ENCODE measurements around the gene MYRIP.
"Not testable (repeated sequence)": the region's sequence is repeated elsewhere in the genome, so short reads cannot be mapped to it uniquely, and the experiment has no call there.

The MYRIP gene

DNA sequence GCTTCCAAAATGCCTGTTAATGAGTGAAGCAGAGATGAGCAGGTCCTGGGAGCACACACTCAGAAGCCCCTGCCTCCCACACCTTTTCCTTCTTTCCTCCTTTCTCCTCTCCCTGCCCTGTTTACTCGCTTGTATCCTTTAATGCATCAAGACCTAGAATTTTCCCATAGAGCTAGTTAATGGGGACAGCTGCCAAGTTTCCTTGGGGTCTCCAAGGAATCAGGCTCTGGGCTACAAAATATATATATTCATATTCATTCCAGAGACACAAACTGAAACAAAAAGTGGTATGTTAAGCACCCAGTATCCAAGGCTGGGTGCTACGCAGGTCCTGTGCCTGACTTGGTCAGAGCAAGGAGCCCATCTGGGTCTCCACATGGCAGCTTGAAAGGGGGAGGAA lies 235.6 kb downstream of the MYRIP start:
- no peak for DNase-seq

DNA sequence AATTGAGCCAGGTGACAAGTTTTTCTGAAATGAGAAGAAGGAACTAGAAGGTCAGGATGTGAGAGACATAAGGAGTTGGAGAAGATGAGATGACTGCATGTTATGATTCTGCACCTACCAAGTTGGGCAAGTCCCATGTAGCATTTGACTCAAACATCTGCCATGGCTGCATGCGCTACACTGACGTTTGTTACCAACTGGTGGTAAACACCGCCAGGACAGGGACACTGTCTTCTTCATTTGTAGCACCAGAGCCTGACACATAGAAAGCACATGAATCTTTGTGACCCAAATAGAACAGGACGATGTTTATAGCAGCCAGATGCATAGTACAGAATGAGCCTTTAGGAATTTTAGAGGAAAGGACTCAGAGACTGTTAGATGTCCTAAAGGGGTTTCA lies 236.7 kb downstream of the MYRIP start:
- DNase-seq = no peak

DNA sequence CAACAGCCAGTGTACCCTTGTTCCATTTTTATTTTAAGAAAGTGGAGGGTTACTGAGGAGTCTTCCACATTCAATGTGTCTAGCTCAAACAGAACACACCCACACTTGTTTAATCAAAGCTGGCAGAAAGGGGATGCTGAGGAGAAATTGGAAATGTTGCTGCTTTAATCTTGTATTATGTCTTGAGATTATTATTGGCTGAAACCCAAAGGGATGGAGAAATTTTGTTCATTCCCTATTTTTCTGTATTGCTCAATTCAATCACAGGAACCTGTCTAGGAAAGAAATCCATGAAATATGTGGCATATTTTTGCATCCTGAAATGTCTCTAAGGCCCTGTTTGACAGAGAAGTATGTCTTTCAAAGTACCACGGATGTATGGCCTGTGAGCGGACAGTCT lies 238.0 kb downstream of the MYRIP start:
- DNase-seq = no peak

DNA sequence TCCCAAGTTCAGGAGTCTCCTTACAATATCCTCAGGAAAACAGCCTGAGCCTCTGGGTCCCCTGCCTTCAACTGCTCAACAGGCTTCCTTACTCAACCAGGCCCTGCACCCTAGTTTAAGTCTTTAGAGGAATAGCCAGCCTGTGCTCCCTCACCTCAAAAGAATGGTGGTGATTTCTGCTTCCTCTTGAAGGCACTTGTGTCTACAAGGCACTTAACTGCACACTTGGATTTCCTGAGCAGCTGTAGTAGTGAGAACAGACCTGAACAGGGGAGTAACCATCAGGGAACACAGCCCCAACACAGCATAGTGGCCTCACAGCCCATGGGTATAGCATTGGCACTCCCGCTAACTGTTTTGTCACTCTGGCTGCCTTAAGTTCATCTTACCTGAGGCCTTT lies 244.3 kb downstream of the MYRIP start:
- no peak for DNase-seq

DNA sequence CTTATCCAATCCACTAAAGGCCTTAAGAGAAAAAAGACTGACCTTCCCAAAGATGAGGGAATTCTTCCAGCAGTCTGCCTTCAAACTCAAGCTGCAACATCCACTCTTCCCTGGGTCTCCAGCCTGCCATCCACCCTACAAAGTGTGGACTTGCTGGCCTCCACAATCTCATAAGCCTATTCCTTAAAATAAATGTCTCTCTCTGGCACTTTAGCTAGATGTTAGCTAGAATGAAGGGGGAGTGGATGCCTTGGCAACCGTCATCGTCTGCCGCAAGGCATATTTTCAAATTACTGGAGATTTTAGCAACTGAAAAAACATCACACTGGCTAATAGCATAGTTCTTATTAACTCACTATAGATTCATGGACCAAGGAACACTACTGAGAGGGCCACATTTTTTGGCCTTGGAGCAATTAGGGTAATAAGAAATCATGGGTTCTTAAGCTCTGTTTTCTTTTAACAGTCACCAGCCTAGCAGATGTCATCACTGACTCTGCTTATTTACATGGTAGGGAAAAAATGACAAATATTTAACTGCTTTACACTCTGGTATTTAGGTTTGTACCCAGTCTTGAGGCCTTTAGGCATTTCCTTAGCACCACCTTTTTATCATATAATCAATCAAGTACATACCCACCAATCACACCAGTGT lies 245.3 kb downstream of the MYRIP start:
- no peak for DNase-seq

DNA sequence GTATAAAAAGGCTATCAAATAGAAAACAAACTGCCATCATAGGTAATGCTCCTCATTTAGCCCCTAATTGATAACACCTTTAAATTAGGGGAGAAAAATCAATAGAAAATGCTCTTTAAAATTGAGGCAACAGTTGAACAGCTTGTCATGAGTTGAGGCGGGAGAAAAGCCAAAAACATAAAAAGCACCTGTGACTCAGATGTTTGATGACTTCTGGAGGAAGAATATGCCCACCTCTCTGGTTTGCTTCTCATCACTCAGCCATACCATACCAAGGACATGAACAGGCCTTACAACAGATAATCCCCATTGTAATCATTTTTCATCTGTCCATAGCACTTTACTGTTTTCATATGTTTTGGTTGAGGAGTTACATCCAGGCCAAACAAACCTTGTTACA lies 246.0 kb downstream of the MYRIP start:
- DNase-seq = no peak

DNA sequence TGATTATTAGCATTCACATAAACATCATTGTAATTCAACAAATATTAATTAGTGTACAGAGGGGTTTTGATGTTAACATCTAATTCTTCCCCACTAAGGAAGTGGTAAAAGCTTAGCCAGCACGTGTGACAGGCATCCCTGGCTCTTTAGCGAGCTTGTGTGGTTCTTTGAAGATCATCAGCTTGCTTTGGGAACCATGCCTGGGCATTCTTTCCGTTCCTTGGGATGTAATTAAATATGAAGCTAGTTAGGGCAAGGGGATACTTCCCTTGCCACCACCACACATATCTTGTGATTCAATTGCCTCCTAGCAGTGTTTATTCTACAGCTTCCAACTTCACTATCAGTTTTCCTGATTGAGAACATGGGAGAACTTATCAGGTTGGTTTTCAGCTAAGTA lies 246.5 kb downstream of the MYRIP start:
- DNase-seq = no peak

DNA sequence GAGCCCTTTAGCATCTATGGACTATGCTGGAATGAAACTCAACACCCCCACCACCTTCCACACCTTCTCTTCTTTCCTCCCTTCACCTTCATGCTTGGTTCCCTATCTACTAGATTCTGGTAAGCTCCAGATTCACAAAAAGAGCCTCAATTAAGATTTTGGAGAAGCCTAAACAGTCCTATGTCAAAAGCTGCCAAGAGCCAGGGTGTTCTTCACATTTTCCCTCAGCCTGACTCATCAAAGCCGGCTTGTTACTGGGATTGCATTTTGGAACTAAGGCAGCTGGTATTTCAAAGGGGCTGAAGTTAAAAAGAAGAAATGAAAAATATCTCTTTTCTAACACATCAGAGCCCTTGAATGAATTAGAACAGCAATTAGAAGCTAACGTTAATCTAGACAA lies 247.7 kb downstream of the MYRIP start:
- no peak for DNase-seq

DNA sequence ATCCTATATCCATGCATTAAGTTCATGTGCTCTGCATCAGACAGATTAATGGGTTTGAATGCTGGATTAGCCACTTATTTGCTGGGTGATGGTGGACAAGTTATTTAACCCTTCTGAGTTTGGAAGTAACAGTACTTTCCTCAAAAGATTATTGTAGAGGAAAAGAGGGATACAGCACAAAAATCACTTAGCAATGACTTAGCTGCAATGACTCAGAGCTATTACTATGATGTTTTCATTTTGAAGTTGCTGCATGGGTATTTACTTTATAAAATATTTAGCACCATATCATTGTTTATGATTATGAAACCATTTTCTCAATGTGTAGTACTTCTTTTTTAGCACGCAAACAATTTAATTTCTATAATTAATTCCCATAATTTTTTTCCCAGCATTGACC lies 248.4 kb downstream of the MYRIP start:
- no peak for DNase-seq

DNA sequence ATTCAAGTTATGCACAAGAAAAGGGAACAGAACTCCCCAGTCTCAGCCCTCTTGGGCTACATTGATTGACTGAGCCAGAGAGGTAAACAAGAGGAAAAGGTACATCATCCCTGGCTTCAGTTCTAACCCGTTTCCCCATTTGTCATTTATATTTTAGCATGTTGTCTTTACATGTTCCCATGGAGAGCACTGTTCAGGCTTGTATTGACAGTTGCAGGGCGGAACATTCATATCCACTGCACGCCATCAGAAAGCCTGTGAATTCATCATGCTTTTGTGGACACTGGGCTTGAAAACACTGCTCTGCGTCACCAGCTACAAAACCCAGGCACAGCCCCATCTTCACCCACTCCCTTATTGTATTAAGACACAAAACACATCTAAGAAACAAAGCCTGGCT lies 259.2 kb downstream of the MYRIP start:
- no peak for DNase-seq

DNA sequence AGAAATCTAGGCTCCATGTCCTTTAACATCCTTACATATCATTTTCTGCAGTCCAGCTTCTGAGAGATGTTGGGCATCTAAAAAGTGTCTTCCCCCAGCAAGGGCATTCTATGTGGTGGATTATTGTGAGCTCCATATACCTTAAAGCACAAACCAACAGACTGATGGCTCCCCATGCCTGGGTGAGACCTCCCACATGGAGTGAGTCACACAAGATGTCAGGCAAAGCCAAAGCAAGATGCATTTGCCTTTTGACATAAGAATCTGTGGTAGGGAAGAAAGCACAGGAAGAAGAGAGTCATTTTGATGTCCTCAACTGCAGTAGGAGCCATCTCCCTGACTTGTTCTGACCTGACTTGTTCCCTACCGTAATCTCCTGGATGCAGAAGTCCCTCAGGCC lies 261.4 kb downstream of the MYRIP start:
- DNase-seq = no peak

DNA sequence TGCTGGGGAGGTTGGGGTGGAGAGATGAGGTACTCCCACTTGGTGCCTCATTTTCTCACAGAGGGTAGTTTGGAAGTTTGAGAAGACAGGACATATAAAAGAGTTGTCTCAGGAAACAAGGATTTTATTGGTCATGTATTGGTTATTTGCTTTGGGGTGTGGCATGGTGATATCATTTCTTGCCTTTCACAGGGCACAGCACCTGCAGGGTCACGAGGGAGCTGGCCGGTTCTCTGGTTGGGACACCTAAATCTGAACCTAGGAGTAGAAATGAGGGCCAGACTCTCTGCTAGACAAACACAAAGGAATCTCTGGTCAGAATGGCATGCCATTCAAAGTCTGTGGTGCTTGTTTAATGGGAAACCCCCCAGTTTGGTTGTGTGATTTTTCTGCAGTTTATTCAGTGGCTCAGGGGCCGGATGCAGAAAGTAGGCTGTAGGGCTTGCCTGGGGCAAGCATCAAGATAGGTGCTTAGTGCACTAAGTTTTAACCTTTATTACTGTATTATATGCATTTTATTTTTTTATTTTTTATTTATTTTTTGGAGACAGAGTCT lies 262.4 kb downstream of the MYRIP start:
- DNase-seq = no peak

DNA sequence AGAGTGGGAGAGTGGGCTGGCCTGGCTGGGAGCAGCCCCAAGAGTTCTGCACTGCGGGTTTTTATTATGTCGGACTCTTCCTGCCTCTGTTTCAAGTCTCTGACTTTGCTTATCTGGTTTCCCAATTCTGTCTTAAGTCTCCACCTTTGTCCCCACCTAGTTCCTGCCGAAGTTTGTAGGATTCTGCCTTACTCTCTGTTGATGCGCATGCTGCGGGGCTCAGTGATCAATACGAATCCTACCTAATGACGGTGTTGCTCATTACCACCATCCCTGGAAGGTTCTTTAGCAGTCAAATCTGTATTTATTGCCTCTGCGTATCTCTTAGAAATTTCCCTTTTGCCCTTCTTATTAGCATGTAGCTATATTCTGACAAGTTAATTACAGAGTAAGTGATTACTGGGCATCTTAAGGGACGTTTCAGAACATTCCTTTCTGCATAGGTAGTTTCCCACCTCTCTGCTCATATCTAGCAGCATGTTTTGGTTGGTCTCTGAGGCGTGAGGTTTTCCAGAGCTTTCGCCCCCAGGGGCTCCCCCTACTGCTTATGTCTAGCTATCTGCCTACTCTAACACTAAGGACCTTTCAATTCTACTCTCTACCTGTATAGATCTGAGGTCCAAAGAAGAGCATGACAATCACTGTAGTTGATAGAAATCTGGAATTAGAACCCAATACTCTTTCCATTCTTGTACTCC lies 264.1 kb downstream of the MYRIP start:
- no peak for DNase-seq

DNA sequence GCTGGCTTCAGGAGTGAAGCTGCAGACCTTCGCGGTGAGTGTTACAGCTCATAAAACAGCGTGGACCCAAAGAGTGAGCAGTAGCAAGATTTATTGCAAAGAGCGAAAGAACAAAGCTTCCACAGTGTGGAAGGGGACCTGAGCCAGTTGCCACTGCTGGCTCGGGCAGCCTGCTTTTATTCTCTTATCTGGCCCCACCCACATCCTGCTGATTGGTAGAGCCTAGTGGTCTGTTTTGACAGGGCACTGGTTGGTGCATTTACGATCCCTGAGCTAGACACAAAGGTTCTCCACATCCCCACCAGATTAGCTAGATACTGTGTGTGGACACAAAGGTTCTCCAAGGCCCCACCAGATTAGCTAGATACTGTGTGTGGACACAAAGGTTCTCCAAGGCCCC lies 267.7 kb downstream of the MYRIP start:
- not testable (repeated sequence) for DNase-seq

DNA sequence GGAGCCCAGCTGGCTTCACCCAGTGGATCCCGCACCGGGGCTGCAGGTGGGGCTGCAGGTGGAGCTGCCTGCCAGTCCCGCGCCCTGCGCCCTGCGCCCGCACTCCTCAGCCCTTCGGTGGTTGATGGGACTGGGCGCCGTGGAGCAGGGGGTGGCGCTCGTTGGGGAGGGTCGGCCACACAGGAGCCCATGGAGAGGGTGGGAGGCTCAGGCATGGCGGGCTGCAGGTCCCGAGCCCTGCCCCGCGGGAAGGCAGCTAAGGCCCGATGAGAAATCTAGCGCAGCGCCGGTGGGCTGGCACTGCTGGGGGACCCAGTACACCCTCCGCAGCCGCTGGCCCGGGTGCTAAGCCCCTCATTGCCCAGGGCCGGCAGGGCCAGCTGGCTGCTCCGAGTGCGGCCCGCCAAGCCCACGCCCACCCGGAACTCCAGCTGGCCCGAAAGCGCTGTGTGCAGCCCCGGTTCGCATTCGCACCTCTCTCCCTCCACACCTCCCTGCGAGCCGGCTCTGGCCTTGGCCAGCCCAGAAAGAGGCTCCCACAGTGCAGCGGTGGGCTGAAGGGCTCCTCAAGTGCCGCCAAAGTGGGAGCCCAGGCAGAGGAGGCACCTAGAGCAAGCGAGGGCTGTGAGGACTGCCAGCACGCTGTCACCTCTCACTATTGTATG lies 268.6 kb downstream of the MYRIP start:
- not testable (repeated sequence) for DNase-seq

DNA sequence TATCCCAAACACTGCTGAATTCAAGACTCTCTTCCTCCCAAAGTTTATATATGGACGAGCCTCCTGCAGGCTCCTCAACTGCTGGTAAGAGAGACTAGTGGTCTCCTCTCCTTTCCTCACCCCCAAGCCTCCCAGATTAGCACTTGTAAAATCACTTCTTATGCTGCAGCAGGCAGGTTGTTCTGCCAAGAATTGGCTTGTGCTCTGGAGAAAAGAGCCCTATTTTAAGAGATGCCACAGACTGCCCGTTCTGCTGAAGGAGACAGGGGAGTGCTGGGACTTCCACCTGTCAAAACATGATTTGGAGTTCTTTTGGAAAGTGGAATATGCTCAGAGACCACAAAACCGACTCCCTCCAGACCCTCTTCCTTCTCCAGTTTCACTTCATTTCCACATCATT lies 269.2 kb downstream of the MYRIP start:
- DNase-seq = no peak

DNA sequence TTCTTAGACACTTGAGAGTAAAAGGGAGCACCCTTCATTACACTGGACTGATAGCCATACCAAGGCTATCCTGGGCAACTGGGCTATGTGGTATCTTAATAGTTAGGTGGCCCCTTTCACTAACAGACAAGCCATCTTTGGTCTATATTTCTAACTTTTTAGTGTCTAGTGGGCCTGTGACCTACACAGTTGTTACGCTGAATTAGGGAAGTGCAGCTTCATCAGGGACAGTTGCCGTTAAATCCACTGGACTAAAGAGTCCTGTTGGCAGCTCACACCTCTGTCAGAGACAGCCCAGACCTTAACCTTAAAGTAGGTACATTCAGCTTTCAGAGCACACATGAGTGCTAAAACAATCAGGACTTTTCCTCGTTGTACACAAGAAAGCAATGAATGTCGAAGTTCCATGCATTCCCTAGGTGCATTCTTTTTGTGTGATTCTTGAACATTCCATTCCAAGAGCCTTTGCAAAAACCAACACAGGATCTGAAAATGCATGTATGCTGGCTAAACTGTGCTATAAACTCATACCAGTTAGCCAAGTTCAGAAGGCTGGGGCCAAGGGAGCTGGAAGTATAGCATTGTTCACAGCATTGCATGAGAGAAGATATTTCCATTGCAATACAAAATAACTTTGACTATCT lies 269.9 kb downstream of the MYRIP start:
- DNase-seq = no peak

DNA sequence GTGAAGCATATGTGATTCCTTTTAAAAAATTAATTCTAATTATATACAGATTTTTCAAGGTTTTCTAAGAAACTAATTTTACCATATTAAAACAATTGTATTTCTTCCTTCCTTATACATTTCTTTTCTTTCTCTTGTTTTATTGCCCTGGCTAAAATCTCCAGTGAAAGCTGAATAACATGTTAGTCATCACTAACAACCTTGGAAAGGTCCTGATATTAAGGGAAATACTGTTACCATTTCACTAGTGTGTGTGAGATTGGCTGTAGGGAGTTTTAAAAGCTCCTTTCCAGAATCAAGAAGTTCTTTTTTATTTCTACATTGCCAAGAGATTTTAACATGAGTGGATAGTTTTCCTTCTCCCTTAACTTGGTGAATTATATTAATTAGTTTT lies 270.4 kb downstream of the MYRIP start:
- no peak for DNase-seq

DNA sequence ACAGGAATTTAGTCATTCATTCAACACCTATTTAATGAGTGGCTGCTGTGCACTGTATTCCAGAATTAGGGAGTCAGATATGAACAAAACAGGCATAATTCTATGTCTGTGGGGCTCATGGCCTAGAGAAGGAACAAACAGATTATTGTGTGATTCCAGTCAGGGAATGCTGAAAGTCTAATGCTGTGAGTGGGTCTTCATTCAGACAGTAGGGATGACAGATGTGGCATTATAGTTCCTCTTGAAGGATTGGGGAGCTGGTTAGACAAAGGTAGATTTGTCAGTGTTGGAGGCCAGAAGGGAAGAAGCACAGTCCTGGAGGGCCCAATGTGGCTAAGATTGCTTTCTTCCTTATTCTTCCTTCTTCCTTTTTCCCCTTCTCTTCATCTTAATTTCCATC lies 273.7 kb downstream of the MYRIP start:
- DNase-seq = no peak

DNA sequence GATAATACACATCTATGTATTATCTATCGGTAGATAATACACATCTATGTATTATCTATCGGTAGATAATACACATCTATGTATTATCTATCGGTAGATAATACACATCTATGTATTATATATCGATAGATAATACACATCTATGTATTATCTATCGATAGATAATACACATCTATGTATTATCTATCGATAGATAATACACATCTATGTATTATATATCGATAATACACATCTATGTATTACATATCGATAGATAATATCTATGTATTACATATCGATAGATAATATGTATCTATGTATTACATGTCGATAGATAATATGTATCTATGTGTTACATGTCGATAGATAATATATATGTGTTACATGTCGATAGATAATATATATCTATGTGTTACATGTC lies 275.0 kb downstream of the MYRIP start:
- not testable (repeated sequence) for DNase-seq

DNA sequence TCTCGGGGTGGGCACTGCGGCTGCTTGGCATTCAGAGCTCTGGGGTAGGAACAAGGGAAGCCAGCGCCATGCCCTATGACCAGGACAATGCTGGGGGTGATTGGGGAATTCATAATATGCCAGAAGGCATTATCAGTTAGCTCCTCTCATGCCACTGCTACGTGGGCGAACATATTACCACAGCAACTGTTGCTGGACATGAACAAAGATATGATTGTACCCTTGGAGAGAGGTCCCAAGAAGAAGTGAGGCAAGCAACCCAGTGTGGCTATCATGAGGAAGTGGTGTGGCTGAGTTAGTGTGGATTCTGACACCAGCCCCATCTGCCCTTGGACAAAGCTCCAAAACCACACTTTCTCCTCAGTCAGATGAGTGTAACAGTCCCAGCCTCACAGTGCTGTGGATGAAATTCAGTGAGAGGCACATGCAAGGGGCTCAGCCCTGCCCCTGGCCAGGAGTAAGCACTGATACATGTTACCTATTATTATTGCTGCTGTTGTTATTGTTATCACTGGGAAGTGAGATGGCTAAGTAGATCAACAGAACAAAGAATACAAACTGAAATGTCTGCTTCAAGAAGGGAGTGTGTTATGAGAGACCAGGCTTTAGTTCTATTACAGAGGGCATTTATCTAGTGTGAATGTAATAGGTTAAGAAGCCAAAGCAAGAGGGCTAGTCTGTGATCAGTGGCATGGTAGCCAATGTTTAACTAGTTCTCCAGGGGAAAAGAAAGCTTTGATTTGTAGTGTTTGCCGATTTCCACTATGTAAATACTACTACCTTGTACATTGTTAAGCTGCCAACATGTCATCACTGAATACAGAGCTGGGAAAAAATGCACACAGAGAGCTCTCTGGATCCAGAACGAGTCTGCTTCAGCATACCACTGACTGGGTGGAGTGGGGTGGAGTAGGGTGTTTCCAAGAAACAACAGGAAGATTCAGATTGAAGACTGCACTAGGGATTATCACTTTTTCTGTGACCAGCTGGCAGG lies 277.8 kb downstream of the MYRIP start:
- DNase-seq = no peak

DNA sequence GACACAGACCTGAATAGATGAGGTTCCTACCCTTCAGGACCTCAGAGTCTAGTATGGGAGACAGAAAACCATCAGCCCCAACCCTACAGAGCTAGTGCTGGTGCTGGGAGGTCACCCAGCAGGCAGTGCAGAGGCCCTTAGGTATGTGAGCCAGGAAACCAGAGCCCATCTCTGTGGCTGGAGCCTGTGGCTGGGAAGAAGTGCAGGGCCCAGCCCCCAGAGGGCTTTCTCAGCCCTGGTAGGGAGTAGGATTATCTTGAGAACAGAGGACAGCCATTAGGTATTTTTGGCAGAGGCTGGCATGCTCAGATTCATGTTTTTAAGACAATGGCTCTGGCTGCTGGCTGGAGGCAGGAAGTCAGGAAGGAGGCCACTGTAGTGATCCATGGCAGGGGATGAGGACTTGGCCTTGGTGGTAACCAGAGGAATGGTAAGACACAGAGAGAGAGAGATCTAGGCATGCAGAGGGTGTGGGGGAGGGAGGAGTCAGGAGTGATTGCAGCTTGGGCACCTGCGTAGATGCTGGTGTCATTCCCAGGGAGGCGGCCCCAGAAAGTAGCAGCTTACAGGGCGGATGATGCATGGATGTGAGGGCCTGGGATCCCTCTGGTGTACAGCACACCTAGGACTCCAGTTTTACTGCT lies 279.2 kb downstream of the MYRIP start:
- DNase-seq = no peak
